Vagina (tissue), 2 donors: ENCODE measurements around the gene FANCC.

ENCODE experiments used
- POLR2A ChIP-seq, 2 donors: fragments of 450-650 bp; IDR thresholded peaks; one replicate each; pipeline ENCODE4 v1.6.1; 2017; ENCODE audit warnings: antibody characterized with exemption in 2 of 2, mild to moderate bottlenecking in 2 of 2, moderate library complexity in 2 of 2
- TF ChIP-seq, protein P1 (sequence below), 3 experiments: fragments of 450-650 bp in 2 of 3; fragments of 200-600 bp in 1 of 3; sonication (generic) in 1 of 3; IDR thresholded peaks; one replicate each; pipeline ENCODE4 v1.5.1; 2017 to 2019; ENCODE audit warnings: antibody characterized with exemption in 3 of 3, mild to moderate bottlenecking in 2 of 3, moderate library complexity in 2 of 3

- TF ChIP-seq, protein P1, sequence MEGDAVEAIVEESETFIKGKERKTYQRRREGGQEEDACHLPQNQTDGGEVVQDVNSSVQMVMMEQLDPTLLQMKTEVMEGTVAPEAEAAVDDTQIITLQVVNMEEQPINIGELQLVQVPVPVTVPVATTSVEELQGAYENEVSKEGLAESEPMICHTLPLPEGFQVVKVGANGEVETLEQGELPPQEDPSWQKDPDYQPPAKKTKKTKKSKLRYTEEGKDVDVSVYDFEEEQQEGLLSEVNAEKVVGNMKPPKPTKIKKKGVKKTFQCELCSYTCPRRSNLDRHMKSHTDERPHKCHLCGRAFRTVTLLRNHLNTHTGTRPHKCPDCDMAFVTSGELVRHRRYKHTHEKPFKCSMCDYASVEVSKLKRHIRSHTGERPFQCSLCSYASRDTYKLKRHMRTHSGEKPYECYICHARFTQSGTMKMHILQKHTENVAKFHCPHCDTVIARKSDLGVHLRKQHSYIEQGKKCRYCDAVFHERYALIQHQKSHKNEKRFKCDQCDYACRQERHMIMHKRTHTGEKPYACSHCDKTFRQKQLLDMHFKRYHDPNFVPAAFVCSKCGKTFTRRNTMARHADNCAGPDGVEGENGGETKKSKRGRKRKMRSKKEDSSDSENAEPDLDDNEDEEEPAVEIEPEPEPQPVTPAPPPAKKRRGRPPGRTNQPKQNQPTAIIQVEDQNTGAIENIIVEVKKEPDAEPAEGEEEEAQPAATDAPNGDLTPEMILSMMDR (IDR thresholded peaks at IDR 0.05), result no peak
- no peak for TF ChIP-seq POLR2A (IDR thresholded peaks at IDR 0.05)
Observed at GRCh38 chr9:95341293-95341962, 23.9 kb upstream of the FANCC start.
